Measurements from ENCODE around the gene KIR3DL2. TPM values are rescaled to one million over a fixed set of nuclear protein-coding genes. Genes with fewer than 3 reads are reported as not detected.
"Not testable (repeated sequence)": the region's sequence is repeated elsewhere in the genome, so short reads cannot be mapped to it uniquely, and the experiment has no call there.

The KIR3DL2 gene
- total RNA-seq, 1 donor from 2014 or later = 0.93 TPM

- intact Hi-C loops (cut with micrococcal nuclease) = no loop called here
Observed at GRCh38 chr19:54871696-54872095, 21.5 kb downstream of the KIR3DL2 start.

DNA sequence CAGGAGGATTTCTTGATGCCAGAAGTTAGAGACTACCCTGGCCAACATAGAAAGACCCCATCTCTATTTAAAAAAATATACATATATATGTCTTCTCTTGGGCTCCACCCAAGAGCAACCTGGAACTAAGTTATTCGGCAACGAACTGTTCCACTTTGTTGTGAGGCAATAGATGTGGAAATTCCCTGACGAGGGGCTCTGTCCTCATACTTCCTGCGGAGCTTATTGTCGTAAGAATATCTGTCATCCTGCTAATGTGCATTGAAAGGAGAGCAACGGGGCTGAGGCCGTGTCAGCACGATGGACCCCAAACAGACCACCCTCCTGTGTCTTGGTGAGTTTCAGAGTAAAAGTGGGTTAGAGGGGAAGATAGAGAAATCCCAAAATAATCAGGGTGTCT lies 23.7 kb downstream of the KIR3DL2 start, which contains the start of gene FCAR:
Gene FCAR (plus strand): TSS at position 246 of the 400 bp plus-strand sequence. CDS start 55 bp downstream, at position 301.
- intact Hi-C loops (cut with micrococcal nuclease) = no loop called here

- intact Hi-C loops (cut with micrococcal nuclease) = no loop called here
Observed at GRCh38 chr19:54875506-54875905, 25.3 kb downstream of the KIR3DL2 start.

DNA sequence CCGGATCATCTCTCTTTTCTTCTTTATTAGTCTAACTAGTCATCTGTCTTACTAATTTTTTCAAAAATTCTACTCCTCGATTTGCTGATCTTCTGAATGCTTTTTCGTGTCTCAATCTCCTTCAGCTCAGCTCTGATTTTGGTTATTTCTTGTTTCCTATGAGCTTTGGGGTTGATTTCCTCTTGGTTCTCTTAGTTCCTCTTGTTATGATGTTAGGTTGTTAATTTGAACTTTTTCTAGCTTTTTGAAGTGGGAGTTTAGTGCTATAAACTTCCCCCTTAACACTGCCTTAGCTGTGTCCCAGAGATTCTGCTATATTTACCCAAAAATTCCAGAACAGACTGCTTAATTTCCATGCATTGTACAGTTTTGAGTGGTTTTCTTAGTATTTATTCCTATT lies 27.2 kb downstream of the KIR3DL2 start:
- intact Hi-C loops (cut with micrococcal nuclease) = no loop called here

DNA sequence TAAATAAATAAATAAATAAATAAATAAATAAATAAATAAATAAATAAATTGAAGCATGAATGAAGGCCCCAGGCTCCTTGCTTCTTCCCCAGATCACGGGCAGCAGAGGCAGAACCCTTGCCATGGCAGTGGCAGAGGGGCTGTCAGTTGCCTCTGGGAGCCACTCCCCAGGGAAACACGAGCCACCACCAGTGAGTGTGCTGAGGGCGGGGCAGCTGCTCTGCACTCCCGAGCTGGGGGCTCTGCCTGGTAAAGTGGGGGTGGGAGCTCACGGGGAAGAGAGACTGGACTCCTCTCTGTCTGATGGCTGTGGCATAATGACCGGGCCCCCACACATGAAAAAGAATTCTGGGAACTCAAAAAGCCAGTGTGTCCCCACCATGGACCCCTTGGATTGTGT lies 31.6 kb downstream of the KIR3DL2 start:
- intact Hi-C loops (cut with micrococcal nuclease) = no loop called here

DNA sequence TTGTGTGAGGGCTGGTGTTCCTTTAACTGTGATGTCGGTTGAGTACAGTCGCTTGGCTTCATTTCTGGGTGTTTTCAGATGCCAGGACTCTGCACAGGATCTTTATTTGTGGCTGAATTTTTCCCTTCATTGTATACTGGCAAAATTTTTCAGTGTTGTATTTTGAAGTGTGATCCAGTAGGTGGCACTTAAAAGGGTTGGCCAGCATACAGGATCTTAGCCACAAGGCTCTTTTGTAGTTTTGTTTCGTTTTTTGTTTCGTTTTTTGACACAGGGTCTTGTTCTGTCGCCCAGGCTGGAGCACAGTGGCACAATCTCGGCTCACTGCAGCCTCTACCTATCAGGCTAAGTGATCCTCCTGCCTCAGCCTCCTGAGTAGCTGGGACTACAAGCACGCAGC lies 32.5 kb downstream of the KIR3DL2 start:
- intact Hi-C loops (cut with micrococcal nuclease) = no loop called here

DNA sequence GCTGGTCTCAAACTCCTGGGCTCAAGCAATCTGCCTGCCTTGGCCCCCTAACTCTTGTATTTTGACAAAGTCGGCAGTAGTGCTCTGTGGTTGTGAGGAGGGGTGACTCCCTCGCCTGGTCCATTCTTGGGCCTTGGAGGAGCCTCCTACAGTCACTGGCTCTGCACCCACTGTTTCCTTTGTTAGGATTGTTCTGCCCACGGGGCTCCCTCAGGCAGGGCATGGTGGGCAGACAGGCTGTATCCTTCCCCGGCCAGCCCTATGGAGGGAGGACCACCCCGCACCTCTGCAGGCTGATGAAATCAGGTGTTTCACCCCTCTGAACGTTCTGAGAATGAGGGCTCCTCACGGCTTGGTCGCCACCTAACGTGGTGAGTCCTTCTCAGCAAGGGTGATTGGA lies 33.0 kb downstream of the KIR3DL2 start:
- intact Hi-C loops (cut with micrococcal nuclease) = no loop called here

- intact Hi-C loops (cut with micrococcal nuclease) = no loop called here
Observed at GRCh38 chr19:54888239-54888638, 38.0 kb downstream of the KIR3DL2 start.

GRCh38 chr19:54889566-54889965 lies 39.3 kb downstream of the KIR3DL2 start:
- intact Hi-C loops (cut with micrococcal nuclease) = no loop called here

GRCh38 chr19:54893406-54893805 lies 43.2 kb downstream of the KIR3DL2 start:
- intact Hi-C loops (cut with micrococcal nuclease) = no loop called here

DNA sequence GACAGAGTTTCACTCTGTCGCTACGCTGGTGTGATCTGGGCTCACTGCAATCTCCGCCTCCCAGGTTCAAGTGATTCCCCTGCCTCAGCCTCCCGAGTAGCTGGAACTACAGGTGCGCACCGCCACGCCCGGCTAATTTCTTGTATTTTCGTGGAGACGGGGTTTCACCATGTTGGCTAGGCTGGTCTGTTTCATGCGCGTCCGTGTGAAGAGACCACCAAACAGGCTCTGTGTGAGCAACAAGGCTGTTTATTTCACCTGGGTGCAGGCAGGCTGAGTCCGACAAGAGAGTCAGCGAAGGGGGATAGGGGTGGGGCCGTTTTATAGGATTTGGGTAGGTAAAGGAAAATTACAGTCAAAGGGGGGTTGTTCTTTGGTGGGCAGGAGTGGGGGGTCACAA lies 43.9 kb downstream of the KIR3DL2 start:
- intact Hi-C loops (cut with micrococcal nuclease) = not testable (repeated sequence)

- intact Hi-C loops (cut with micrococcal nuclease) = no loop called here
Observed at GRCh38 chr19:54896036-54896435, 45.8 kb downstream of the KIR3DL2 start.

GRCh38 chr19:54898685-54899084 lies 48.4 kb downstream of the KIR3DL2 start:
- intact Hi-C loops (cut with micrococcal nuclease) = not testable (repeated sequence)

GRCh38 chr19:54899646-54900045 lies 49.4 kb downstream of the KIR3DL2 start:
- intact Hi-C loops (cut with micrococcal nuclease) = not testable (repeated sequence)

- intact Hi-C loops (cut with micrococcal nuclease) = not testable (repeated sequence)
Observed at GRCh38 chr19:54901153-54901552, 50.9 kb downstream of the KIR3DL2 start.

DNA sequence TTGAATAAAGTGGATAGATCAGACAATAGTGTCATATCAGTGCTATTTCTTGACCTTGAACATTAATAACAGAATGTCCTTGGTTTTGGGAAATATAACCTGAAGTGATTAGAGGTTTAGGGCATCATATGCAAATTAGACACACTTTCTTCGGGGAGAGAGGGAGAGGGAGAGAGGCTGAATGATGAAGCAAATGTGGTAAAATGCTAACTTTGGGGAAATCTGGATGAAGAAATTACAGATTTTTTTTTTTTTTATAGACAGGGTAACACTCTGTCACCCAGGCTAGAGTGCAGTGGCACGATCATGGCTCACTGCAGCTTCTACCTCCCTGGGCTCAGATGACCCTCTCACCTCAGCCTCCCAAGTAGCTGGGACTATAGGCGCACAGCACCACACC lies 51.8 kb downstream of the KIR3DL2 start:
- intact Hi-C loops (cut with micrococcal nuclease) = no loop called here

- intact Hi-C loops (cut with micrococcal nuclease) = no loop called here
Observed at GRCh38 chr19:54903303-54903702, 53.1 kb downstream of the KIR3DL2 start.

- intact Hi-C loops (cut with micrococcal nuclease) = not testable (repeated sequence)
Observed at GRCh38 chr19:54904261-54904660, 54.0 kb downstream of the KIR3DL2 start.

DNA sequence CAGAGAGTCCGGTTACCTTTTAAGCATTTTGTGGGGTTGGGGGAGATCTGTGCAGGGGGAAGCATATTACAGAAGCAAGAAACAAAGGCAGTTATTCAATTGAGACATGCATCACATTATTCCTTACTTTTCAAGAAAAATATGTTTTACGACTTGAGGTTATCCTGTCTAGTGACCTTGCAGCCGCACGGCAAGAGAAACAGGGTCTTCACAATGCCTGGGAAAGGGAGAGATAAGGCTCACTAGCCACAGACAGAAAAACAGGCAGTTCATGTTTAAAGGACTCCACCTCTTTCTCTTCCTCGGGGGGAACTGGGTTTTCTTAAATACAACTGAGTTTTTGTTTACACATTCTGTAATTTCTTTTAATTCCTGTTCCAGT lies 55.2 kb downstream of the KIR3DL2 start:
- intact Hi-C loops (cut with micrococcal nuclease) = no loop called here

- intact Hi-C loops (cut with micrococcal nuclease) = no loop called here
Observed at GRCh38 chr19:54905803-54906511, 55.7 kb downstream of the KIR3DL2 start, which contains the start of gene NCR1. Gene NCR1 (plus strand): TSS chr19:54906148. CDS start chr19:54906188, 40 bp downstream.

DNA sequence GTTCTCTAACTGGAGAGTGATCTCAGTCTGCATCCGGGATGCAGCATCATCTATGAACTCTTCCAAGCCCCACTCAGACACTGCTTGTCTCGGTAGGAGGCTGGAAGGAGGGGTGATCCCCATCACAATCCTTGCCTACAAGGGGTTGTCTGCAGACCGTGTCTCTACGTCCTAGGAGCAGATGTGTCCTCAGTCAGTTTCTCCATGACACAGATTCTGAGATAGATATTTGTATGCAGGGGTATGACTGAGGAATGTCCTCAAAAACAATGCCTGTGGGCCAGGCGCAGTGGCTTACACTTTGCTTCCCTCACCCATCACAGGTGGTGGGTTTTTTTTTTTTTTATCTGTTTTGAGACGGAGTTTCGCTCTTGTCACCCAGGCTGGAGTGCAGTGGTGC lies 56.6 kb downstream of the KIR3DL2 start:
- intact Hi-C loops (cut with micrococcal nuclease) = no loop called here

GRCh38 chr19:54907899-54908298 lies 57.7 kb downstream of the KIR3DL2 start:
- intact Hi-C loops (cut with micrococcal nuclease) = not testable (repeated sequence)

Measured in T-helper 2 cell treated with Interferon-gamma antibody and Interleukin-4, amounts not matched to agents 100 ng/mL and 5 ng/mL, for 36 hours (primary cell).